Effector memory CD4-positive, alpha-beta T cell (primary cell): ENCODE measurements around the gene RIF1.

Experiments
- DNase-seq, 3 donors: peaks; one replicate each; pipeline ENCODE4 v3.0.0-alpha.2; 2020
- H3K27ac ChIP-seq: 2 replicates; pipeline ENCODE4 v1.7.0; 2013; ENCODE audit warnings: mild to moderate bottlenecking, low read length, moderate library complexity; ENCODE audit not compliant: insufficient read depth, poor library complexity, severe bottlenecking
- H3K27me3 ChIP-seq: replicated peaks from 2 replicates; pipeline ENCODE4 v1.7.0; 2013; ENCODE audit warnings: mild to moderate bottlenecking, low read length; ENCODE audit not compliant: insufficient read depth, control insufficient read depth, poor library complexity, severe bottlenecking
- H3K36me3 ChIP-seq: 2 replicates; pipeline ENCODE4 v1.7.0; 2013; ENCODE audit warnings: mild to moderate bottlenecking, low read length, moderate library complexity; ENCODE audit not compliant: control insufficient read depth, insufficient read depth
- H3K4me1 ChIP-seq: 2 replicates; pipeline ENCODE4 v1.7.0; 2013; ENCODE audit warnings: low read length, mild to moderate bottlenecking; ENCODE audit not compliant: control insufficient read depth, insufficient read depth, poor library complexity, severe bottlenecking
- H3K4me3 ChIP-seq: 2 replicates; pipeline ENCODE4 v1.7.0; 2013; ENCODE audit warnings: low read length, low read depth, mild to moderate bottlenecking; ENCODE audit not compliant: insufficient read depth, poor library complexity, severe bottlenecking
- H3K9me3 ChIP-seq: 2 replicates; pipeline ENCODE4 v1.7.0; 2013; ENCODE audit warnings: mild to moderate bottlenecking, low read length, moderate library complexity; ENCODE audit not compliant: control insufficient read depth

RIF1 gene

GRCh38 chr2:151491496-151491895, 81.8 kb downstream of the RIF1 start:
- no peaks in the 10 kb centered on the region for H3K4me1 ChIP-seq
- no peaks in the 10 kb centered on the region for H3K27me3 ChIP-seq
- H3K36me3 ChIP-seq = peaks cover 4% of the 10 kb centered on the region
- H3K9me3 ChIP-seq = no peaks in the 10 kb centered on the region
- H3K27ac ChIP-seq = no peak overlapping the region
- no peak overlapping the region for H3K4me3 ChIP-seq
- DNase-seq = no peak

GRCh38 chr2:151498178-151498577, 88.5 kb downstream of the RIF1 start:
- Histone ChIP-seq H3K27me3 (no peaks in the 10 kb centered on the region), H3K4me1 (no peaks in the 10 kb centered on the region), H3K36me3 (no peaks in the 10 kb centered on the region), H3K9me3 (no peaks in the 10 kb centered on the region), H3K4me3 (no peak overlapping the region), H3K27ac (no peak overlapping the region)
- no peak for DNase-seq

GRCh38 chr2:151506170-151506569, 96.5 kb downstream of the RIF1 start:
- no peaks in the 10 kb centered on the region for H3K27me3 ChIP-seq
- H3K36me3 ChIP-seq = no peaks in the 10 kb centered on the region
- no peak overlapping the region for H3K27ac ChIP-seq
- no peak overlapping the region for H3K4me3 ChIP-seq
- no peak for DNase-seq
- H3K4me1 ChIP-seq = no peaks in the 10 kb centered on the region
- no peaks in the 10 kb centered on the region for H3K9me3 ChIP-seq

- Histone ChIP-seq H3K27me3 (no peaks in the 10 kb centered on the region), H3K36me3 (no peaks in the 10 kb centered on the region), H3K27ac (no peak overlapping the region), H3K9me3 (no peaks in the 10 kb centered on the region), H3K4me3 (no peak overlapping the region), H3K4me1 (no peaks in the 10 kb centered on the region)
- no peak for DNase-seq
Observed at GRCh38 chr2:151508519-151508918, 98.8 kb downstream of the RIF1 start.

GRCh38 chr2:151518802-151519201, 109.1 kb downstream of the RIF1 start:
- no peaks in the 10 kb centered on the region for H3K27me3 ChIP-seq
- no peak overlapping the region for H3K4me3 ChIP-seq
- DNase-seq = no peak
- H3K9me3 ChIP-seq = no peaks in the 10 kb centered on the region
- no peaks in the 10 kb centered on the region for H3K4me1 ChIP-seq
- no peaks in the 10 kb centered on the region for H3K36me3 ChIP-seq
- no peak overlapping the region for H3K27ac ChIP-seq

DNA sequence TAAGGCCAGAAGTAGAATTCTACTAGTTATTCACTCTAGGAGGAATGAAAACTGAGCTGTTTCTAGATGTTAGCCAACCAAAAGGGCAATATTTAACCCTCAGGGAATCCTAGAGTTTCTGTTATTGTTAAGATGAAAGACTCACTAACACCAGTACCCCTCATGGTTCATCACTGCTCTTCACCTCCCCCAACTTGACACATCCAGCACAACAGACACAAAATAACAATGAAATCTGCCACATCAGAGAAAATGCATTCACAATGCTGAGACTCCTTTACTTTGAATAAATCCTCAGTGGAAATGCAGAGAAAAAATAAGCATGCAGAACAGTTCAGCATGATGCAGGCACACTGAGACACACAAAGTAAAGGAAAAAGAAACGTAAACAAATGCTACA, 111.3 kb downstream of the RIF1 start:
- DNase-seq = no peak
- Histone ChIP-seq H3K4me3 (no peak overlapping the region), H3K27me3 (no peaks in the 10 kb centered on the region), H3K36me3 (no peaks in the 10 kb centered on the region), H3K27ac (no peak overlapping the region), H3K4me1 (no peaks in the 10 kb centered on the region), H3K9me3 (no peaks in the 10 kb centered on the region)

DNA sequence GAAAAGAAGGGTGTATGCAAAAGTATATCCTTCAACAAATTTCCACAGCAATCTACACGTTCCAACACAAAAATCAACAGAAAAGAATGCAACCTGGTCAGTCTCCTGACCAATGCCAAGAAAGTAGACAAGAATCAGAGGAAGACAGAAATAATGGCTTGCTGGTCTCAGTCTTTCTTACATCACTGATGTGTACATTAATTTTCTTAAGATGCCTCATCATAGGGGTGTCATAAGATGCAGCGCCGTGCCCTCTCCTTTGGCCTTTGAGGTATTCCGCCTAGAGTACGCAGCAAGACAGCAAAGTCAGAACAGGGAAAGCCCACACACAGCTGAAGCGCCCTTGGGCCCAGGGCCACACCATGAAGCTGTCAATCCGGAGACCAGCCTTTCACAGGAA, 112.9 kb downstream of the RIF1 start:
- Histone ChIP-seq H3K9me3 (no peaks in the 10 kb centered on the region), H3K4me1 (no peaks in the 10 kb centered on the region), H3K27me3 (no peaks in the 10 kb centered on the region), H3K27ac (no peak overlapping the region), H3K36me3 (no peaks in the 10 kb centered on the region), H3K4me3 (no peak overlapping the region)
- DNase-seq = no peak

DNA sequence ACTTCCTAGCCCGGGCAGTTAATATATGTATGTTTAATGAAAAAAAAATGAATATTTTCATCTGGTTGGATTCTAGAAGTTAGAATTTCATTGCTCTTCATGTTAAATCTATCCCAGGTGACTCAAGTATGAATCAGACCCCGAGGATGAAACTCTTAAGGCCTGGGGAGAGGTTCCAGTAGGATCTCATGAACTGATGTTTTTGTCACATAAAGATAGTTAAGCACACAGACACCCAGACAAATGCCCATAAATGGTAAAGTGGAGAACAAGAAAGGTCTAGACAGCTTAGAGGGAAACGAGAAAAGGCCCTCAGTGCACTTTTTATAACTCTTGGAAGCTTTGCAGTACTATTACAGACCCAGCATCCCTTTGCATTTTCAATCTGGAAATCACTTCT, 114.1 kb downstream of the RIF1 start:
- DNase-seq = no peak
- Histone ChIP-seq H3K36me3 (no peaks in the 10 kb centered on the region), H3K4me3 (no peak overlapping the region), H3K4me1 (no peaks in the 10 kb centered on the region), H3K9me3 (no peaks in the 10 kb centered on the region), H3K27me3 (no peaks in the 10 kb centered on the region), H3K27ac (no peak overlapping the region)

- no peaks in the 10 kb centered on the region for H3K9me3 ChIP-seq
- no peaks in the 10 kb centered on the region for H3K4me1 ChIP-seq
- no peak overlapping the region for H3K27ac ChIP-seq
- no peak overlapping the region for H3K4me3 ChIP-seq
- no peak for DNase-seq
- H3K27me3 ChIP-seq = no peaks in the 10 kb centered on the region
- H3K36me3 ChIP-seq = no peaks in the 10 kb centered on the region
Observed at GRCh38 chr2:151525821-151526373, 116.2 kb downstream of the RIF1 start.

GRCh38 chr2:151526572-151527090, 116.9 kb downstream of the RIF1 start:
- no peak overlapping the region for H3K27ac ChIP-seq
- no peaks in the 10 kb centered on the region for H3K27me3 ChIP-seq
- H3K4me3 ChIP-seq = no peak overlapping the region
- H3K9me3 ChIP-seq = no peaks in the 10 kb centered on the region
- no peak for DNase-seq
- H3K36me3 ChIP-seq = no peaks in the 10 kb centered on the region
- no peaks in the 10 kb centered on the region for H3K4me1 ChIP-seq
